Measurements from ENCODE around the gene ARHGDIG.

GRCh38 chr16:247027-247426, 33.4 kb upstream of the ARHGDIG start:
- TF ChIP-seq CTCF (IDR thresholded peaks at IDR 0.05) (no peak), POLR2A (IDR thresholded peaks at IDR 0.05) (no peak)

Data from esophagus squamous epithelium (tissue), 4 donors.